H9 (cell line): ENCODE data around the gene TMEM169. TPM values are rescaled to one million over a fixed set of nuclear protein-coding genes. Genes with fewer than 3 reads are reported as not detected.

Experiments
- DNase-seq: peaks from one replicate; pipeline ENCODE4 v3.0.0-alpha.2; 2017
- H2AFZ ChIP-seq: one replicate; pipeline ENCODE4 v1.6.1; 2013; ENCODE audit warnings: mild to moderate bottlenecking, low read length, control low read depth, moderate library complexity
- H2AK5ac ChIP-seq: 2 replicates; pipeline ENCODE4 v1.6.1; 2013; ENCODE audit warnings: low read length, control low read depth, mixed read lengths; ENCODE audit not compliant: insufficient read length
- H2BK120ac ChIP-seq: one replicate; pipeline ENCODE4 v1.6.1; 2013; ENCODE audit warnings: low read depth, mild to moderate bottlenecking, low read length, control low read depth, inconsistent platforms; ENCODE audit not compliant: poor library complexity, severe bottlenecking
- H2BK12ac ChIP-seq: 2 replicates; pipeline ENCODE4 v1.6.1; 2013; ENCODE audit warnings: low read length, control low read depth, mixed read lengths, low read depth; ENCODE audit not compliant: insufficient read length
- H2BK15ac ChIP-seq: 2 replicates; pipeline ENCODE4 v1.6.1; 2013; ENCODE audit warnings: low read depth, low read length, control low read depth
- H2BK20ac ChIP-seq: one replicate; pipeline ENCODE4 v1.6.1; 2013; ENCODE audit warnings: low read depth, mild to moderate bottlenecking, low read length, control low read depth, inconsistent platforms; ENCODE audit not compliant: poor library complexity, severe bottlenecking
- H2BK5ac ChIP-seq: 2 replicates; pipeline ENCODE4 v1.6.1; 2013; ENCODE audit warnings: low read length, control low read depth, mixed read lengths; ENCODE audit not compliant: insufficient read length
- H3K14ac ChIP-seq: 2 replicates; pipeline ENCODE4 v1.6.1; 2013; ENCODE audit warnings: low read length, control low read depth; ENCODE audit not compliant: insufficient read depth
- H3K18ac ChIP-seq: 2 replicates; pipeline ENCODE4 v1.6.1; 2013; ENCODE audit warnings: low read depth, mild to moderate bottlenecking, mixed read lengths, low read length, control low read depth; ENCODE audit not compliant: insufficient read length
- H3K23ac ChIP-seq: 2 replicates; pipeline ENCODE4 v1.6.1; 2013; ENCODE audit warnings: low read length, control low read depth, mixed read lengths, low read depth; ENCODE audit not compliant: insufficient read length
- H3K23me2 ChIP-seq: 2 replicates; pipeline ENCODE4 v1.6.1; 2013; ENCODE audit warnings: low read depth, mild to moderate bottlenecking, mixed read lengths, low read length, control low read depth; ENCODE audit not compliant: insufficient read length, poor library complexity, severe bottlenecking
- H3K27ac ChIP-seq: 2 replicates; pipeline ENCODE4 v1.5.1; 2013; ENCODE audit warnings: low read length, control low read depth, mixed read lengths, low read depth; ENCODE audit not compliant: insufficient read length
- H3K27me3 ChIP-seq: 2 replicates; pipeline ENCODE4 v1.6.1; 2013; ENCODE audit warnings: low read length, control low read depth, inconsistent platforms; ENCODE audit not compliant: insufficient read depth
- H3K4ac ChIP-seq: 2 replicates; pipeline ENCODE4 v1.6.1; 2013; ENCODE audit warnings: low read depth, mild to moderate bottlenecking, control low read depth, inconsistent platforms, low read length, moderate library complexity
- H3K4me1 ChIP-seq: 2 replicates; pipeline ENCODE4 v1.6.1; 2013; ENCODE audit warnings: low read length, control low read depth, inconsistent platforms; ENCODE audit not compliant: insufficient read depth
- H3K4me2 ChIP-seq: 2 replicates; pipeline ENCODE4 v1.6.1; 2013; ENCODE audit warnings: low read length, control low read depth, mixed read lengths; ENCODE audit not compliant: insufficient read length, insufficient read depth
- H3K56ac ChIP-seq: 2 replicates; pipeline ENCODE4 v1.6.1; 2013; ENCODE audit warnings: low read depth, mild to moderate bottlenecking, mixed read lengths, low read length, control low read depth; ENCODE audit not compliant: insufficient read length
- H3K79me1 ChIP-seq: 2 replicates; pipeline ENCODE4 v1.6.1; 2013; ENCODE audit warnings: low read depth, mild to moderate bottlenecking, moderate library complexity, low read length, control low read depth, inconsistent platforms; ENCODE audit not compliant: insufficient read depth, poor library complexity, severe bottlenecking
- H3K79me2 ChIP-seq: 2 replicates; pipeline ENCODE4 v1.6.1; 2013; ENCODE audit warnings: low read length, control low read depth, inconsistent platforms; ENCODE audit not compliant: insufficient read depth
- H3K9ac ChIP-seq: 2 replicates; pipeline ENCODE4 v1.6.1; 2013; ENCODE audit warnings: low read length, control low read depth, mixed read lengths; ENCODE audit not compliant: insufficient read length; ENCODE audit errors: extremely low read depth
- H3K9me3 ChIP-seq: one replicate; pipeline ENCODE4 v1.6.1; 2013; ENCODE audit warnings: low read depth, low read length, inconsistent platforms; ENCODE audit not compliant: control insufficient read depth
- H3T11ph ChIP-seq: one replicate; pipeline ENCODE4 v1.6.1; 2013; ENCODE audit warnings: mild to moderate bottlenecking, low read length, control low read depth, inconsistent platforms
- H4K20me1 ChIP-seq: one replicate; pipeline ENCODE4 v1.6.1; 2013; ENCODE audit not compliant: control insufficient read depth, insufficient read length, insufficient read depth
- H4K5ac ChIP-seq: 2 replicates; pipeline ENCODE4 v1.6.1; 2013; ENCODE audit warnings: low read depth, mild to moderate bottlenecking, mixed read lengths, low read length, control low read depth; ENCODE audit not compliant: insufficient read length
- H4K8ac ChIP-seq: replicated peaks from 2 replicates; pipeline ENCODE4 v1.6.1; 2013; ENCODE audit warnings: low read length, control low read depth, mixed read lengths, low read depth; ENCODE audit not compliant: insufficient read length
- H4K91ac ChIP-seq: 2 replicates; pipeline ENCODE4 v1.6.1; 2013; ENCODE audit warnings: low read depth, mild to moderate bottlenecking, moderate library complexity, mixed read lengths, low read length, control low read depth; ENCODE audit not compliant: insufficient read length
- H3K27ac Mint-ChIP-seq, 3 experiments: 2 replicates in 2 of 3; 3 replicates in 1 of 3; pipeline ENCODE4 v1.8.0; 2020 to 2021; ENCODE audit warnings: mixed read lengths in 3 of 3, mild to moderate bottlenecking in 1 of 3, moderate library complexity in 1 of 3
- H3K27me3 Mint-ChIP-seq: 2 replicates; pipeline ENCODE4 v1.8.0; 2021; ENCODE audit warnings: low read depth, mild to moderate bottlenecking, moderate library complexity, mixed read lengths
- H3K36me3 Mint-ChIP-seq, 3 experiments: 2 replicates in 2 of 3; 3 replicates in 1 of 3; pipeline ENCODE4 v1.8.0; 2020 to 2021; ENCODE audit warnings: low read depth in 3 of 3, mixed read lengths in 3 of 3; ENCODE audit not compliant: insufficient read depth in 1 of 3
- H3K4me1 Mint-ChIP-seq, 2 experiments: 2 replicates each; pipeline ENCODE4 v1.8.0; 2020; ENCODE audit warnings: mixed read lengths in 2 of 2
- H3K4me3 Mint-ChIP-seq, 2 experiments: 2 replicates in 1 of 2; 3 replicates in 1 of 2; pipeline ENCODE4 v1.8.0; 2020 to 2021; ENCODE audit warnings: mild to moderate bottlenecking in 2 of 2, mixed read lengths in 2 of 2, moderate library complexity in 1 of 2
- H3K9me3 Mint-ChIP-seq, 2 experiments: 2 replicates in 1 of 2; 3 replicates in 1 of 2; pipeline ENCODE4 v1.8.0; 2020; ENCODE audit warnings: mild to moderate bottlenecking in 2 of 2, mixed read lengths in 2 of 2, moderate library complexity in 1 of 2
- CTCF ChIP-seq: fragments of 200-600 bp; sonication (generic); conservative IDR thresholded peaks from 3 replicates; pipeline ENCODE4 v1.8.0; 2021; ENCODE audit warnings: antibody characterized with exemption, mild to moderate bottlenecking
- WGBS: extraction: QIAGEN DNeasy Blood & Tissue Kit; methylation state at CpG from one replicate; pipeline ENCODE4 v1.1.7; 2013; ENCODE audit warnings: missing lambda C conversion rate, low lambda C conversion rate, mixed read lengths; ENCODE audit not compliant: insufficient read length; ENCODE audit errors: extremely low coverage; 5-methylcytosine and 5-hydroxymethylcytosine counted together
- total RNA-seq: library from RNA; stranded (reverse); gene quantifications from 2 replicates; pipeline ENCODE4 v1.2.1, GENCODE V29; 2021

TMEM169 gene
- total RNA-seq, 1 experiment from 2014 or later: 1.0 TPM

- Histone ChIP-seq H2BK5ac (no peak overlapping the region), H3K9ac (peak overlapping the region; percentile 99), H3K4me2 (peak overlapping the region; percentile 70), H3K4ac (no peak overlapping the region), H2BK15ac (no peak overlapping the region), H3K18ac (no peak overlapping the region), H2AFZ (no peak overlapping the region), H3K14ac (no peak overlapping the region), H3K27me3 (no peaks in the 10 kb centered on the region), H4K8ac (no peak overlapping the region), H3K9me3 (no peaks in the 10 kb centered on the region), H3T11ph (no peak overlapping the region), H4K20me1 (no peaks in the 10 kb centered on the region), H2BK20ac (no peak overlapping the region), H3K27ac (no peak overlapping the region), H3K79me1 (no peaks in the 10 kb centered on the region), H4K5ac (no peak overlapping the region), H3K4me1 (peaks cover 2% of the 10 kb centered on the region; the same call in 1 of the 2 replicates), H4K91ac (no peak overlapping the region), H2BK120ac (no peak overlapping the region), H2BK12ac (no peak overlapping the region), H2AK5ac (no peak overlapping the region), H3K56ac (no peak overlapping the region), H3K23me2 (peaks cover 8% of the 10 kb centered on the region), H3K79me2 (peaks cover 21% of the 10 kb centered on the region; the same call in 1 of the 2 replicates), H3K23ac (no peak overlapping the region)
- Mint-ChIP-seq H3K4me1 (peaks cover 48 to 64% of the 10 kb centered on the region in 2 experiments), H3K27me3 (no peaks in the 10 kb centered on the region), H3K9me3 (peaks cover 0 to 3% of the 10 kb centered on the region in 2 experiments; a peak in 2 of 5 replicates), H3K27ac (peak overlapping the region; percentile 70 to 100 (median 97); a peak in 4 of 7 replicates), H3K4me3 (peak overlapping the region; percentile 99 to 100), H3K36me3 (peaks cover 38 to 58% (median 51%) of the 10 kb centered on the region in 3 experiments)
- whole genome bisulfite sequencing: no CpG with 5 or more reads among the region's 1 CpG
- TF ChIP-seq CTCF: no peak
- DNase-seq: no peak
Observed at GRCh38 chr2:216110620-216111019, 28.9 kb downstream of the TMEM169 start.
